HG03139 (cell line): ENCODE results near the gene SMTNL1.

ENCODE experiments used
- ATAC-seq: cut with Tn5 transposase; IDR thresholded peaks from one replicate; pipeline ENCODE4 v1.9.1; 2021; ENCODE audit not compliant: unreplicated experiment

The SMTNL1 gene

DNA sequence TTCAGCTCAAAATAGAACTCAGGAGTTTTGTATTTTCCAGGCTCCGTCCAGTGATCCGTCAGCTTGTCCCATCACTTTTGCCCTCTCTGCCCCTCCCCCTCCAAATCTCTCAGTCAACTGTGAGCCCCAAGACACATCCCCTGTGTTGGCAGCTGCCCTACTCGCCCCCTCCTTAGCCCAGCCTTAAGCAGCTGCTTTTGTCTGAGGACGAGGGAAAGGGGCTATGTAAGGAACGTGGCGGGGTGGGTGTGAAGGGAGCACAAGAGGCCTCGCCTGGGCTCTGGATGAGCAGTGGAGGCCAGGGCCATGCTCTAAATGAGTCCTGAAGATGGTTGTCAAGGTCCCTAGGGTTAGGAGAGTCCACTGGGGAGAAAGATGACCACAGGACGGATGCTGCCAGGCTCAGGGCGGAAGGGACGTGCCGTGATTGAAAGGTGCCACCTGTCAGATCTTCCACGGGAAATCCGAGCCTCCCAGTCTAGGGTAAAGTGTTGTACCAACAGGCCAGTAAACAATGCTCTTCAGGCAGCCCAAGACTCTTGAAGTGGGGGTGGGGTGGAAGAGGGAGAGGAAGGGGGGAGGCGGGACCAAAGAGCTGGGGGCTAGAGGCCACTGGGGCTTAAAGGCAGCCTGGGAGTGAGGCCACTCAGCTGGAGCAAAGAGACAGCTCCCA is at the start of gene SMTNL1:
SMTNL1 (plus strand) TSS at position 649 of the 673 bp plus-strand sequence. CDS start 5,048 bp downstream, outside the sequence.
- no peak for ATAC-seq

- no peak for ATAC-seq
Observed at GRCh38 chr11:57487920-57488659, 49.3 kb upstream of the SMTNL1 start.

DNA sequence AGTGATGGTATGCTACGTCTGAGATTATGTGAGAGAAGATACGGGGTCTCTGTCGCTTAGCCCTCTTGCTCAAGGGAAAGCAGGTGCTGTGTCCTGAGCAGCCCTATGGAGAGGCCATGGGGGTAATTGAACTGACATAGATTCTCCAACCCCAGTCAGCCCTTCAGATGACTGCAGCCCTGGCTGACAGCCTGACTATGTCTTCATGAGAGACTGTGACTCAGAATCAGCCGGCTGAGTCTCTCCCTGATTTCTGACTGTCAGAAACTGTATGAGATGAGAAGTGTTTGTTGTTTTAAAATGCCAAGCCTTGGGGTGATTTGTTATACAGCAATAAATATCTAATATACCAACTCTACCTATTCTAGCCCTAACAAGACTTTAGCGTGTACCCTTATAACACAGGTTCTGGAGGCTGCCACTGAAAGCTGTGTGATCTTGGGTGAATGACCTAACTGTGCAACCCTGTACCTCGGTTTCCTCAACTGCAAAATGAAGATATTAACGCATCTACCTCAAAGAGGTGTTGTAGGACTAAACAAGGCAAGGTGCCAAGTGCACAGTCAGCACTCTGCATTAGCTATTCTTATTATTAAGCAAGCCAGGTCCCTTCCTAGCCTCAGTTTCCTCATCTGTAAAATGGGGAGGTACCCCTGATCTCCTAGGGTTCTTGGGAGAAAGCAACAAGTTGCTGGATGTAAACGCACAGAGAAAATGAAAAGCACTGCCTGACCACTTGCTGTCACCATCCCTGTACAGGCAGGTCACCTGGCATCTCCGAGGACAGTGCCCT is 46.7 kb upstream of the SMTNL1 start:
- no peak for ATAC-seq

DNA sequence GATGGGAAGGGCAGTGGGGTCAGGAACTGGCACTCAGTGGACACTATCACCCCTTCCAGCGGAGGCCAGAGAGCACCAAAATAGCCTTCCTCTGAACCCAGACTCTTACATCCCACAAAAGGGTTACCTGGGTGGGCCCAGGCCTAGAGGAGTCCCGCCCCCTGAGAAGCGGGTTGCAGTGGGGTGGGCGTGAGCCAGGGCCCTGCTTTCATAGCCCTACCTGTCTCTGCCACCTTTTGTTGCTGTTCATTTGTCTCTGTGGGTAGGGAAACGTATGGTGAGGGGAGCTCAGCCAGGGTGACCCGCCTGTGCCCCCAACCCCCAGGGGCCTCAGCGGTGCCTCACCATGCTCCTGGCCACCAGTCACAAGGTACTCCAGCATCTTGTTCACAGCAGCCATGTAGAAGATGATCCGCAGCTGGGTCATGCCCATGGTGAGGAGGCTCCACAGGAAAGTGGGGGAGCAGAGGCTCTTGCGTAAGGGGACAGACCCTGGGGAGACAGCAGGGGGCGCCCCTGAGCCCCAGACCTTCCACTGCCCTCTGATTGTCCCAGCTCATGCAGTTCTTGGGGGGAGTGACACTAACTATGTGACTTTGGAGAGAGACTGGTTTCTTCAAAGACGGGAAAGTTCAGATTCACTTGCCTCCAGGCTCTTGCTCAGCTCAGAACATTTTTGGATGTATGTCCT is 45.9 kb upstream of the SMTNL1 start:
- no peak for ATAC-seq

DNA sequence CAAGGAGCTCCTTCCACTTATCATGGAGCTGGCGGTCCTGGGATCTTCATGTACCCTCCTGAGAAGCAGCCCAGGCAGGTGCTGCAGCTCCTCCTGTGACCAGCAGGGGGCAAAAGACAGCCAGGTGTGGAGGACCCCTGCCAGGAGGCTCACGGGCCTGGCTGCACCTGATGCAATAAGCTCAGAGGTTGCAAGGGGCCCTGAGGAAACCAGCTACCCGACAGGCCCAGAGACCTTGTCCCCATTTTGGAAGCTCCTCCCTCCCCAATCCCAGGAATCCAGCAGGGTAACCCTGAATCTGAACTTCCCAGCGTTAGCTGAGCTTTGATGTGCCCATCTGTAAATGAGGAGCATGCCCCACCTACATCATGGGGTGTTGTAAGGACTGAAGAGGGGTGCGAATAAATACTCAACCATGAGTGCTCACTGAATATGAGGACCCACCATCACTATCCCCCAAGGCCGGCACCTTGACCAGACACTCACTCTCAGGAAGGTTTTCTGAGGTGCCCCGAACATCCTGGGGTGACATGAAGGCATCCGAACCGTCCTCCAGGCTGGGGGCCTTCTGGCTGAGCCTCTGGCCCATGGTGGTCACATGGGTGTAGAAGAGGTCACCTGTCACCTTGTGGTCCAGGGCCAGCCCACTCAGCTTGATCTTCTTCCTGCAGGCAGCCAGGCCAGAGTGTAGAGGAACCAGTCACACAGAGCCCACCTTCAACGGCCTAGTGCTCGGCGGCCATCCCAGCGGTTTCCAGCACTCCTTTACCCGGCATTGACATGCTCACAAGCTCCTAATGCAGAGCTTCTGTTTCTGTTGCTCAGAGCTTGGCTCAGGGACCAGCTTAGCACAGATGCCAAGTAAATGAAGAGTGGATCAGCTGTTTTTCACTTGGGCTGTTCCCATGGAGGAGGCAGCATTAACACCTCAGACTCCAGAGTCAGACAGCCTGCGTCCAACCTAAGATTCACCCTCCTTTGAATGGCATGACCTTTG is 43.6 kb upstream of the SMTNL1 start:
- peak; percentile 60 for ATAC-seq

DNA sequence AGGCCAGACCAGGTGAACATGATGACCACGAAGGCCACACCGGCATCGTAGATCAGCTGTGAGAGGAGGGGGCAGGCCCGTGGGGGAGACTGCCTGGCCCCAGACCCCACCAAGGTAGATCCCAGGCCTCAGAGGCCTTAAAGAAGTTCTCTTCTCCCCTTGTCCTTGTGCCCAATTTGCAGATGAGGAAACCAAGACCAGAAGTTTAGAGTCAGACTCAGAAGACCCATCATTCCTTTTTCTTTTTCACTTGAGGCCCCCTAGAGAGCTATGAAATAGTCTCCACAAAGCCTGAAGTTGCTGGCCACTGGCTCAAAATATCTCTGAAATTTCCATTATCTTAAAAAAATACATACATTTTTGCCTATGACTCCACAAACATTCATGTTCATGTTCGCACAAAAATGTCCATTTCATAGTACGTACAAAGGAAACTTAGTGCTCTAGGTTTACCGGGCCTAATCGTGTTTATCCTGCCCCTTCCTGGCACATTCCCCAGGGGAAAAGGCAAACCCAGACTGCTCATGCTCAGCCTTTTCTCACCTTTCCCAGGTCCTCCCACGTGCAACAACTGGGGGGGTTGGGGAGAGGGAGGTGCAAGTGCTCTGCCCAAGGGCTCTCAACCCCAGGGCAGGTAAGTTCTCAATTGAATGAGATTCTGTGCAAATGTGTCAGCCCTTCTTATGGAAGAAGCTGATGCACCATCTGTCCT is 41.1 kb upstream of the SMTNL1 start:
- no peak for ATAC-seq

DNA sequence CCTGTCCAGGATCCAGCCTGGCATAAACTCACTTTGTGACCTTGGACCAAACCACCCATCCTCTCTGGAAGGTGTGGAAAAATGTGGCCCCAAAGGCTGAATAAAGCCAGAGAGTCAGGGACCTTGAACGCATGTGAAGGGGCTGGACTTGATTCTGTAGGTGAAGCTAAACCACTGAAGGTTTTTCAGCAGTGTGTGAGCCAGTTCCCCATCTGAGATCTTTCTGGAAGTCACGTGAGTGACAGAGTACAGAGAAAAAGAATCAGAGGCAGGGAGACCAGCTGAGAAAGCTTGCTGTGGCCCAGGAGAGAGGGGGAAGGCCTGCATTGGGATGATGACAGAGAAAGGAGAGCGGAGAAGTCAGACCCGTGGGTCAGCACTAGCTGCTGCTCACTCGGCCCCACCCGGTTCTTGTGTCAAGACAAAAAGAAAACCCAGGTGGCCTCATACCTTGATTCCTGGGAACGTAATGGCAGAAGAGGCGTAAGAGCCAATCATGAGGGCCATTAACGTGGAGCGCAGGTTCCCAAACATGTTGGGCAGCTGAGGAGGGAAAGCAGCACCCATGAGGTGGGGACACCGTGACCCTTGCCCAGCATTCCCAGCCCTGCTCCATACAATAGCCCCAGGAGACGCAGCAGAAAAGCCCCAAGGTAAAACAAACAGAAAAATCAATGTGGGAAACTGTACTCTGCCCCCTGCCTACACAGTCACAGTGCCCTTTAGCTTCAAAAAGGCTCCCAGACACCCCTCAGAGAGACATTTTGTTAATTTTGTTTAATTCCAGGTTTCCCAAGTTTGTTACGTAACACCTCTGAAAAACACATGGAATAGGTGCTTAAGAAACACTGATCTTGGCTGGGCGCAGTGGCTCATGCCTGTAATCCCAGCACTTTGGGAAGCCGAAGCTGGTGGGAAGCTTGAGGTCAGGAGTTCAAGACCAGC is 39.8 kb upstream of the SMTNL1 start:
- no peak for ATAC-seq

- no peak for ATAC-seq
Observed at GRCh38 chr11:57498540-57498939, 38.9 kb upstream of the SMTNL1 start.

DNA sequence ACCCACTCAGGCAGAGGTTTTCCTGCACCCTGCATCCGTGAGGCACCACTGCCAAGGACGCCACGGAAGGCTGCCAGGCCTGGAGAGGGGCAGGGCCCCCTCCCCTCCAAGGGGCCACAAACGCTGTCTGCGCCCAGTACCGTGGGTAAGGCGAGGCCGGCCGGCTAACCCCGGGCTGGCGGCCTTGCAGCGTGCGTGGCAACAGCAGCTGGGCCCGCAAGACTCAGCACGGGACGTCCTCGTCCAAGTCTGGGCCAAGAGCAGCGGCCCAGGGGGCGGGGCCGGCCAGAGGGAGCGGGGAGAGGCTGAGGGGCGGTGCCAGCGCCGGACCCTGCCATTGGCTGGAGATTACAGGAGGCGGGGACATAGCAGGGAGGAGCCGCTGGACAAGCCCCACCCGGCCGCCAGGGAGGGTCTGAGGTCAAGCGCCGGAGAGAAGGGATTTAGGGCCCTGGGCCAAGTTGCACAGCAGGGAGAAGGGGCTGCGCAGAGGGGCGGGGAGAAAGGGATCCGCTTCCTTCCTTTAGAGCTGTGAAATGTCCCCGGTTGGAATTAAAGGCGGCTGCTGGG is 37.9 kb upstream of the SMTNL1 start:
- peak; percentile 99 for ATAC-seq

- peak; percentile 5 for ATAC-seq
Observed at GRCh38 chr11:57499983-57500461, 37.4 kb upstream of the SMTNL1 start.

- ATAC-seq = no peak
Observed at GRCh38 chr11:57500515-57500914, 36.9 kb upstream of the SMTNL1 start.

- no peak for ATAC-seq
Observed at GRCh38 chr11:57500926-57501325, 36.5 kb upstream of the SMTNL1 start.

DNA sequence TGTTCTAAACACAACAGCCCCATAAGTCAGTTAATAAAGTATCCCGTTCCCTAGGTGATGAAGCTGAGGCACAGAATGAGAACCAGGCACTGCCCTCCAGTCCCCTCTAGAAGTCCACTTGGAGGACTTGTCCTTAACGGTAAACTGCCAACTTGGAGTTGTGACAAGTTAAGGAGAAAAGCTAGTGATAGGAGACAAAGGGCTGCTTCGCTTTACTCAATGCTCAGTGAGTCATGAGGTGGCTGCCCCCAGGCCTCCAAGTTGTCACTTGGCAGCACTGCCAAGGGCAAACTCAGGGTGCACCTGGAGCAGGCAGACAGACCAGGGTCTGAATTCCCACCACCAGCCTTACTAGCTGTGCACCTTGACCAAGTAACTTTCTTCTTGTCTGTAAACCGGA is 35.4 kb upstream of the SMTNL1 start:
- ATAC-seq = no peak

DNA sequence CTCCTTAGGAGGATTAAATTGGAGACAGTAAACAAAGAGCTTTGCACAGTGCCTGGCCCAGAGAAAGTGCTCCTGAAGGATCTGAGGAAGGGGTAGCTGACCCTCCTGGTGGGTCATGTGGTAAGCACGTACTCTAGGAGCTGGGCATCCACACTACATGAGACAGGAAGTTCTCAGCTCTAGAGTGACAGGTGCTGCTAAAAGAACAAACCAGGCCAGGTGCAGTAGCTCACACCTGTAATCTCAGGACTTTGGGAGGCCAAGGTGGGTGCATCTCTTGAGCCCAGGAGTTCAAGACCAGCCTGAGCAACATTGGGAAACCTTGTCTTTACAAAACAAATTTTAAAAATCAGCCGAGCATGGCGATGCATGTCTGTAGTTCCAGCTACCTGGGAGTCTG is 35.0 kb upstream of the SMTNL1 start:
- ATAC-seq = no peak

DNA sequence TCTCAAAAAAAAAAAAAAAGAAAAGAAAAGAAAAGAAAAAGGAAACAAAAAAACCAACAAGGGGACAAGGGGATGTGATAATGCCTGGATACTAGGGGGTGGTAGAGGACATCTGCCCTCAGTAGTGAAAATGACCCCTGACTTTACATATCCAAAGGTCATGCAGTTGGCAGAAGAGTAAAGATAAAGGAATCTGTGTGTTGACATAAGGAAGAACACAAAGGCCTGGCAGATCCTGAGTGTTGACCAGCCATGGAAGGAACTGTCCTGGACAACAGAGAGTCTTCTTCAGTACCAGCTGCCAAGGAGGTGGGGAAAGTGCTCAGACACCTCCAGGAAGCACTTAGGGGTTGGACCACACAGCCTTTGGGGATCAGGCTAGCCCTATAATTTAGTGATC is 34.5 kb upstream of the SMTNL1 start:
- no peak for ATAC-seq

DNA sequence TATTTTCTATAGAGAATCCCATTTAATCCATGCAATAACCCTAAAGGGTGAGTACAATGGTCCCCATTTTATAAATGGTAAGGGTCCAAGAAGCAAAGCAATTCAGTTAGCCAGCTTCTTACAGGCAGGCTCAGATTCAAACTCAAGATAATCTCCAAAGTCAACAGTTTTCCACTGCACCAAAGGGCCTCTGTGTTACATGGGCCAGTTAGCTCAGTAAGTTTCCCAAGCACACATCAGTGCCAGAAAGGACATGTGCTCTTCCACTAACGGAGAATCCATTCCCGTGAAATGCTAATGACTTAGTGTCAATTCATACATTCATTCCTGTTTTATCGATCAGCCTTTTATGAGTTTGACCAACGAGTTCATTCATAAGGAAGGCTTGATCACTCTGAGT is 32.9 kb upstream of the SMTNL1 start:
- ATAC-seq = no peak

- ATAC-seq = no peak
Observed at GRCh38 chr11:57506522-57506921, 30.9 kb upstream of the SMTNL1 start.
